Measurements from ENCODE around the gene REX1BD. TPM values are rescaled to one million over a fixed set of nuclear protein-coding genes. Genes with fewer than 3 reads are reported as not detected.

The REX1BD gene
- total and polyA plus RNA-seq, 8 donors: 20.4 to 52.1 (median 34.1) TPM

DNA sequence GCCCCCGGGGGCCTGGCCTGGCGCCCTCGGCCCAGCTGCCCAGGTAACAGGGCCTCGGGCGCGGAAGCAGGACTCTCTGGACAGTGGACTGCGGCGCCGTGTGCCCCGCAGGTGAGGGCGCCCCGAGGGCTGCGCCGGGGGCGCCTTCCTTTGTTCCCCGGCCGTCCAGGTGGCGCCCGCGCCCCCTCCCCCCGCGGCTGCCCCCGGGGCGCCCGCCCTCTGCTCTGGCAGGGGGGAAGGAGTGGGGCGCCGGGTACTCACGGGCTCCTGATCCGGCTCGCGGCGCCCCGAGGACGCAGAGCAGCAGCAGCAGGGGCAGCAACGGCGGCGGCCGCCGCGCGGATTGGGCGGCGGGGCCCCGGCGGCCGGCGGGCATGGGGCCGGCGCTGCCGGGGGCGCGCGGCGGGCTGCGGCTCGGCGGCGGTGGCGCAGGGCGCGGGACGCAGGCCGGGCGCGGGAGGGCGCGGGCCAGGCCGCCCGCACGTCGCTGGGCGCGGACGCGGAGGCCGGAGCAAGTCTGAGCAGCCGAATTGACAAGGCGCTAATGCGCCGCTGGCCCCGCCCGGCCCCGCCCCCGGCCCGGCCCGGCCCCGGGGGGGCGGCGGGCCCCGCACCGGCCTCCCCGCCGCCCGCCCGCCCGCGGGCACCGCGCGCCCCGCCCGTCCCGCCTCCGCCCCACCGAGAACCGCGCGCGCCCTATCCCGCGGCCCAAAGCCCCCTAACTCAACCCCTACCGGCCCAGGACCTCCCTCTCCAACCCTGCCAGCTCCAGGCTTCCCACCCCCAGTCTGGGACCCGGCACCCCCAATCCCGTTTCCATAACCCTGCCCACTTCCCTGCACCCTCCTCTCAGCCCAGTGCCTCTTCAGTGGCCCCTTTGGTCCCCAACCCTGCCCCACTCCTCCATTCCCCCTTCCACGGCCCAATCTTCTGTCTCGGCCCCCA, 18.0 kb downstream of the REX1BD start, which contains the start of gene CRLF1:
Gene CRLF1, minus strand, starts transcription at position 519 of the 945 bp plus-strand sequence. Its CDS starts 143 bp downstream, at position 376.
- intact Hi-C loops (cut with DNase I): no loop called here
- Histone ChIP-seq H3K4me1 (peaks cover 17 to 37% of the 10 kb centered on the region in 2 donors), H3K27me3 (peaks cover 73 to 96% of the 10 kb centered on the region in 2 donors), H3K27ac (no peak within 1 kb of the TSS), H3K36me3 (no peaks in the 10 kb centered on the region), H3K9me3 (no peaks in the 10 kb centered on the region), H3K4me3 (no peak within 1 kb of the TSS)
- ATAC-seq (no peak), DNase-seq (no peak)
- TF ChIP-seq, protein P1, sequence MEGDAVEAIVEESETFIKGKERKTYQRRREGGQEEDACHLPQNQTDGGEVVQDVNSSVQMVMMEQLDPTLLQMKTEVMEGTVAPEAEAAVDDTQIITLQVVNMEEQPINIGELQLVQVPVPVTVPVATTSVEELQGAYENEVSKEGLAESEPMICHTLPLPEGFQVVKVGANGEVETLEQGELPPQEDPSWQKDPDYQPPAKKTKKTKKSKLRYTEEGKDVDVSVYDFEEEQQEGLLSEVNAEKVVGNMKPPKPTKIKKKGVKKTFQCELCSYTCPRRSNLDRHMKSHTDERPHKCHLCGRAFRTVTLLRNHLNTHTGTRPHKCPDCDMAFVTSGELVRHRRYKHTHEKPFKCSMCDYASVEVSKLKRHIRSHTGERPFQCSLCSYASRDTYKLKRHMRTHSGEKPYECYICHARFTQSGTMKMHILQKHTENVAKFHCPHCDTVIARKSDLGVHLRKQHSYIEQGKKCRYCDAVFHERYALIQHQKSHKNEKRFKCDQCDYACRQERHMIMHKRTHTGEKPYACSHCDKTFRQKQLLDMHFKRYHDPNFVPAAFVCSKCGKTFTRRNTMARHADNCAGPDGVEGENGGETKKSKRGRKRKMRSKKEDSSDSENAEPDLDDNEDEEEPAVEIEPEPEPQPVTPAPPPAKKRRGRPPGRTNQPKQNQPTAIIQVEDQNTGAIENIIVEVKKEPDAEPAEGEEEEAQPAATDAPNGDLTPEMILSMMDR (IDR thresholded peaks at IDR 0.05): no peak

DNA sequence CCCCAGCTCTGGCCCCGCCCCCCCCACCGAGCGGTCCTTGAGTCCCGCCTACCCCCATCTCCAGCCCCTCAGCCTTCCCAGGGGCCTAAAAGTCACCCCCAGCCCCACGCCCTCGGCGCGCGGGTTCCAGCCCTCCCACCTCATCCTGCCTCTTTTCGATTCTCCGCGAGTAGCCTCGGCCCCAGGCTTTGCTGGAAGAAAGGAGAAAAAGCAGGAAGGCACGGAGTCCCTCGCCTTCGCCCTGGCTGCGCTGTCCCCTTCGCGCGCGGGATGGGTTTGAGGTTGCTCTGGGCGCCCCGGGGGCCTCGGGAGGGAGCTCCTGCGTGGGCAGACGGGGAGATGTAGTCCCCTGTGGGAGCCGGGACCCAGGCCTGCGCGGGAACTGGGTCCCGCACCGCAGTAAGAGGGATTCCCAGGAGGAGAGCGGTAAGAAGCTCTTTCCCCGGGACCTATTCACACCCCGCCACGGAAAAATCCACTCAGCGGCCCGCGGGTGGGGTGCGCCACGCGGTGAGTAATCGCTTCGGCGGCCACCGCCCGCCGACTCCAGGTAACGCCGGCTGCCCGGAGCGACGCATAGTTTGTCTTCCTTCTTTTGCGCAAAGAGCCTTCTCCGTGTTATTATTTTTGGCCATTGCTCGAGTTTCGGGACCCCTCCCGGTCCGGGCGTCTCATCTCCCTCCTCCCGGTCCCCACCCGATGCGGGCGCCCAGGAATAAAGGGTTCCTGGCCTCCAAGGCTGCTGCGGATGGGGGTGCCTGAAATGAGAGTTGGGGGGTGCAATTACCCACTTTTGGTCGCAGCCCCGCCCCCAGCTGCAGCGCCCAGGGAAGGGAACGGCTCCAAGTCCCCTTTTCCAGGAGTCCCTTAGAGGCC, 18.9 kb downstream of the REX1BD start:
- intact Hi-C loops (cut with DNase I): no loop called here
- DNase-seq: no peak
- peaks cover 22 to 46% of the 10 kb centered on the region in 2 donors for H3K4me1 ChIP-seq

DNA sequence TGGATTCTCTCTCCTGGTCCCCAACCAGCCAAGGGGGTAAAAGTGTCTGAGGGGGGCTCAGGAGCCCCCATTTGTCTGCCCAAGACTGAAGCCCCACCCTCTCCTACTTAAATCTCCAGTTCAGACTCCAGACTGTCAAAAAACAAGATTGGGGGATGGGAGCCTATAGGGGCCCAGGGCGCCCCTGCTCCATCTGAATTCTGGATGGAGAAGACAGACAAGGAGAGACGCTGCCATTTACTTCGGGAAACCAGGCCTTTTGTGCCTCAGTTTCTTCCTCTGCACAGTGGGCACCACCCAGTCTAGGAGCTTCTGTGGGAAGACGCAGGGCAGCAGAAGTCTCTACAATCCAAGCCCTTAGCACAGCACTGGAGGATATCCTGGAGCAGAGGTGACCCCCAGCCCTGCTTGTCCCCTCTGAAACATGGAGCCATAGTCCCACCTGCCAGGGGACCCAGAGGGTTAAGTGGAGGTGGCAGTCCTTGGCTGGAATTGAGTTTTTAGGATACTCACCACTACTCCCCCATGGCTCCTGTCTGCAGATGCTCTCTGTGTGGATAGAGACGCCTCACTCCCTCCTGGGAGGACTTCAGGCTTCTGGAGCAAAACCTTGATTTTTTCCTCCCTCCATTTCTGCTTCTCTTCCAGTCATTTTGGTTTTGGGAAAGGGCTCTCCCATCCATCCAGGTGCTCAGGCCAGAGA, 19.7 kb downstream of the REX1BD start:
- no peak for DNase-seq
- no peak overlapping the region for H3K27ac ChIP-seq
- peaks cover 22 to 53% of the 10 kb centered on the region in 2 donors for H3K4me1 ChIP-seq
- TF ChIP-seq, protein P1 (IDR thresholded peaks at IDR 0.05): no peak
- ATAC-seq: no peak
- H3K27me3 ChIP-seq: peaks cover 90 to 96% of the 10 kb centered on the region in 2 donors
- intact Hi-C loops (cut with DNase I): no loop called here
- H3K4me3 ChIP-seq: no peak overlapping the region
- no peaks in the 10 kb centered on the region for H3K9me3 ChIP-seq
- no peaks in the 10 kb centered on the region for H3K36me3 ChIP-seq

More for the DNA sequence above, 18.9 kb downstream of the REX1BD start:
- H3K36me3 ChIP-seq: no peaks in the 10 kb centered on the region
- peaks cover 82 to 96% of the 10 kb centered on the region in 2 donors for H3K27me3 ChIP-seq
- TF ChIP-seq, protein P1 (IDR thresholded peaks at IDR 0.05): no peak
- no peak overlapping the region for H3K4me3 ChIP-seq
- H3K27ac ChIP-seq: no peak overlapping the region
- no peaks in the 10 kb centered on the region for H3K9me3 ChIP-seq
- peak; percentile 6 for ATAC-seq

DNA sequence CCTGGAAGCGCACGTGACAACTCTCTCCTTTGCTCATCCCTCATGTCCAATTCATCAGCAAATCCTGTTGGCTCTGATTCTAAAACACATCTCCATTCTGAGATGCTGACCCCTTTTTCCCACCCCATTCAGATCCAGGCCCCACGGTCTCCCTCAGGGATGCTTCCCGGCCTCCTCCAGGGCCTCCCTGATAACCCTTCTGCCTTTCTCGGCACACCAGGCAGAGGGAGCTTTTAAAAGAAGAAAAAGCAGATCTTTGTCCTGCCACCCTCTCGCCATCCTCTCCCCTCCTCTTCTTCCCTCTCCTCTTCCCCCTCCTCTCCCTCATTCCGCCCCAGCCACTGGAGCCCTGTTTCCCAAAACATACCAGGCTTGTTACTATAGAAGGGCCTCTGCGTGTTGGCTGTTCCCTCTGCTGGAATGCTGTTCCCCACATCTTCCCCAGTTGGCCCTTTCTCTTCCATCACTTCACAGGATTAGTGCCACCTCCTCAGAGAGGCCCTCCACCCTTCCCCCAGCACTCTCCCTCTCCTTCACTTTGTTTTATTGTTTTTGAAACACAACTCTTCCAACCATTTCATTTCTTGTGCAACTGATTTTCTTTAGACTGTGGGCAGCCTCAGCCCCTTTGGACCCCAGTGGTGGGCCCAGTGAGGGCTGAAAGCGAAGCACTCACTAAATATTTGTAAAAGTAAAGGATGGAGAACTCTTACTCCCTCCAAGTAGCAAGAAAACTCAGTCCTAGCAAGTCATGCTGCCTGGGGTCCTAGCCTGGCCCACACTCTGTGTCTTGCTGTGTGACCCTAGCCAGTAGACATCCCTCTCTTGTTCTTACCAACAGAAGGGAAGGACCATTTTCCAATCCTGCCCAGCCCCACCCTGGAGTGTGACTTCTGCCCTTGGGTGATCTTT, 20.5 kb downstream of the REX1BD start:
- Histone ChIP-seq H3K4me3 (no peak overlapping the region), H3K36me3 (no peaks in the 10 kb centered on the region), H3K4me1 (peaks cover 22 to 47% of the 10 kb centered on the region in 2 donors), H3K9me3 (no peaks in the 10 kb centered on the region), H3K27ac (no peak overlapping the region), H3K27me3 (peaks cover 92 to 96% of the 10 kb centered on the region in 2 donors)
- intact Hi-C loops (cut with DNase I): no loop called here
- TF ChIP-seq, protein P1 (IDR thresholded peaks at IDR 0.05): no peak
- DNase-seq (no peak), ATAC-seq (no peak)
